Measurements from ENCODE around the gene ACBD4. TPM values are rescaled to one million over a fixed set of nuclear protein-coding genes. Genes with fewer than 3 reads are reported as not detected.
A peak's percentile ranks its signal among the peaks of the same experiment; 100 is the strongest.

The ACBD4 gene
- total and polyA plus RNA-seq, 2 of the 13 experiments (the other 11 are each of a cell fraction or from before 2014, with no cell fraction given), result 16.1 to 26.9 TPM

DNA sequence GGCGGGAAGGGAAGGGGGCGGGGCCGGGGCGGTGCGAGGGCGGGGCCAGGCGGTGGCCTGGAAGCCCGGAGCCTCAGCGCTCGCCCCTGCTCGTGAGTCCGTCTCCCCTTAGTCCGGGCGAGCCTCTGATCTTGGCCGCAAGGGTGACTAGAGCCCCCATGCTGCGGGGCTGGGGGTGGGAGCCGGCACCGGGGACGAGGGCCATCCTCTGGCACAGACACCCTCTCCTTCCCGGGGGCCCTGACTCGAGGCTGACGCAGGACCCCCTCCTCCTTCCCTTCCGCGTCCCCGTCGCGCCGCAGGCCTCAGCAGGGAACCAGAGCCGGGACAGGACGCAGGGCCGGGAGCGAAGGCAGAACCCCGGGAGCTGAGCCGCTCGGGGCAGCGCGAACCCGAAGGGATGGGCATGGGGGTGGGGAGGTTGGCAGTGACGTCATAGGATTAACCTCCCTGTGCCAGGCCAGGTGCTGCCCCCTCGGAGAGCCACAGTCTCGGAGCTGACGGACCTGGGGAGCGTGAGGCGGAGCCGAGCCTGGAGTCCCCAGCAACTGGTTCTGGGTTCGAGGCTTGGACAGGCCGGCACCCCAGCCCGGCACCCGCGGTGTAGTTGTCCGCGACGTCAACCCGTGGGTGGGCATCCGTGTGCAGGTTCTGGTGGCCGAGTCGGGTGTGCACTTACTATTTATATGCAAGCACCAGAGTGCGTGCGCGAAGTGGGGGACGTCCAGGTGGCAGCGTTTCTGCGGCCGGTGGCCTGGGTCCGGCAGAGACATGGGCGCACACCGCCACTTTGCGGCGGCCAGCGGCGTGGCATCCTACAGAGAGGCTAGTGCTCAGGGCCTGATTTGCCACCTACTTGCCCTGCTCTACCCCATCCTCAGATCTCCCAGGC is 2.7 kb upstream of the ACBD4 start (continued):
- TF ChIP-seq, protein P1, sequence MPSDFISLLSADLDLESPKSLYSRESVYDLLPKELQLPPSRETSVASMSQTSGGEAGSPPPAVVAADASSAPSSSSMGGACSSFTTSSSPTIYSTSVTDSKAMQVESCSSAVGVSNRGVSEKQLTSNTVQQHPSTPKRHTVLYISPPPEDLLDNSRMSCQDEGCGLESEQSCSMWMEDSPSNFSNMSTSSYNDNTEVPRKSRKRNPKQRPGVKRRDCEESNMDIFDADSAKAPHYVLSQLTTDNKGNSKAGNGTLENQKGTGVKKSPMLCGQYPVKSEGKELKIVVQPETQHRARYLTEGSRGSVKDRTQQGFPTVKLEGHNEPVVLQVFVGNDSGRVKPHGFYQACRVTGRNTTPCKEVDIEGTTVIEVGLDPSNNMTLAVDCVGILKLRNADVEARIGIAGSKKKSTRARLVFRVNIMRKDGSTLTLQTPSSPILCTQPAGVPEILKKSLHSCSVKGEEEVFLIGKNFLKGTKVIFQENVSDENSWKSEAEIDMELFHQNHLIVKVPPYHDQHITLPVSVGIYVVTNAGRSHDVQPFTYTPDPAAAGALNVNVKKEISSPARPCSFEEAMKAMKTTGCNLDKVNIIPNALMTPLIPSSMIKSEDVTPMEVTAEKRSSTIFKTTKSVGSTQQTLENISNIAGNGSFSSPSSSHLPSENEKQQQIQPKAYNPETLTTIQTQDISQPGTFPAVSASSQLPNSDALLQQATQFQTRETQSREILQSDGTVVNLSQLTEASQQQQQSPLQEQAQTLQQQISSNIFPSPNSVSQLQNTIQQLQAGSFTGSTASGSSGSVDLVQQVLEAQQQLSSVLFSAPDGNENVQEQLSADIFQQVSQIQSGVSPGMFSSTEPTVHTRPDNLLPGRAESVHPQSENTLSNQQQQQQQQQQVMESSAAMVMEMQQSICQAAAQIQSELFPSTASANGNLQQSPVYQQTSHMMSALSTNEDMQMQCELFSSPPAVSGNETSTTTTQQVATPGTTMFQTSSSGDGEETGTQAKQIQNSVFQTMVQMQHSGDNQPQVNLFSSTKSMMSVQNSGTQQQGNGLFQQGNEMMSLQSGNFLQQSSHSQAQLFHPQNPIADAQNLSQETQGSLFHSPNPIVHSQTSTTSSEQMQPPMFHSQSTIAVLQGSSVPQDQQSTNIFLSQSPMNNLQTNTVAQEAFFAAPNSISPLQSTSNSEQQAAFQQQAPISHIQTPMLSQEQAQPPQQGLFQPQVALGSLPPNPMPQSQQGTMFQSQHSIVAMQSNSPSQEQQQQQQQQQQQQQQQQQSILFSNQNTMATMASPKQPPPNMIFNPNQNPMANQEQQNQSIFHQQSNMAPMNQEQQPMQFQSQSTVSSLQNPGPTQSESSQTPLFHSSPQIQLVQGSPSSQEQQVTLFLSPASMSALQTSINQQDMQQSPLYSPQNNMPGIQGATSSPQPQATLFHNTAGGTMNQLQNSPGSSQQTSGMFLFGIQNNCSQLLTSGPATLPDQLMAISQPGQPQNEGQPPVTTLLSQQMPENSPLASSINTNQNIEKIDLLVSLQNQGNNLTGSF (CRISPR knock-in tag; IDR thresholded peaks at IDR 0.05), result no peak
- no peak for TF ChIP-seq PHF20 (CRISPR knock-in tag; IDR thresholded peaks at IDR 0.05)
- peak; percentile 59; the same call in 1 of the 2 replicates for TF ChIP-seq KDM5B (CRISPR knock-in tag; IDR thresholded peaks at IDR 0.05; ENCODE audit: borderline replicate concordance)
- TF ChIP-seq ZNF260 (CRISPR knock-in tag; IDR thresholded peaks at IDR 0.05; ENCODE audit: borderline replicate concordance, low read depth), result no peak
- TF ChIP-seq, protein P2, sequence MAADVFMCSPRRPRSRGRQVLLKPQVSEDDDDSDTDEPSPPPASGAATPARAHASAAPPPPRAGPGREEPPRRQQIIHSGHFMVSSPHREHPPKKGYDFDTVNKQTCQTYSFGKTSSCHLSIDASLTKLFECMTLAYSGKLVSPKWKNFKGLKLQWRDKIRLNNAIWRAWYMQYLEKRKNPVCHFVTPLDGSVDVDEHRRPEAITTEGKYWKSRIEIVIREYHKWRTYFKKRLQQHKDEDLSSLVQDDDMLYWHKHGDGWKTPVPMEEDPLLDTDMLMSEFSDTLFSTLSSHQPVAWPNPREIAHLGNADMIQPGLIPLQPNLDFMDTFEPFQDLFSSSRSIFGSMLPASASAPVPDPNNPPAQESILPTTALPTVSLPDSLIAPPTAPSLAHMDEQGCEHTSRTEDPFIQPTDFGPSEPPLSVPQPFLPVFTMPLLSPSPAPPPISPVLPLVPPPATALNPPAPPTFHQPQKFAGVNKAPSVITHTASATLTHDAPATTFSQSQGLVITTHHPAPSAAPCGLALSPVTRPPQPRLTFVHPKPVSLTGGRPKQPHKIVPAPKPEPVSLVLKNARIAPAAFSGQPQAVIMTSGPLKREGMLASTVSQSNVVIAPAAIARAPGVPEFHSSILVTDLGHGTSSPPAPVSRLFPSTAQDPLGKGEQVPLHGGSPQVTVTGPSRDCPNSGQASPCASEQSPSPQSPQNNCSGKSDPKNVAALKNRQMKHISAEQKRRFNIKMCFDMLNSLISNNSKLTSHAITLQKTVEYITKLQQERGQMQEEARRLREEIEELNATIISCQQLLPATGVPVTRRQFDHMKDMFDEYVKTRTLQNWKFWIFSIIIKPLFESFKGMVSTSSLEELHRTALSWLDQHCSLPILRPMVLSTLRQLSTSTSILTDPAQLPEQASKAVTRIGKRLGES (CRISPR knock-in tag; IDR thresholded peaks at IDR 0.05; ENCODE audit: borderline replicate concordance), result no peak
- no peak for TF ChIP-seq ZNF615 (CRISPR knock-in tag; IDR thresholded peaks at IDR 0.05; ENCODE audit: borderline replicate concordance)
